ENCODE measurements around the gene KLHDC7B.

Gene KLHDC7B

DNA sequence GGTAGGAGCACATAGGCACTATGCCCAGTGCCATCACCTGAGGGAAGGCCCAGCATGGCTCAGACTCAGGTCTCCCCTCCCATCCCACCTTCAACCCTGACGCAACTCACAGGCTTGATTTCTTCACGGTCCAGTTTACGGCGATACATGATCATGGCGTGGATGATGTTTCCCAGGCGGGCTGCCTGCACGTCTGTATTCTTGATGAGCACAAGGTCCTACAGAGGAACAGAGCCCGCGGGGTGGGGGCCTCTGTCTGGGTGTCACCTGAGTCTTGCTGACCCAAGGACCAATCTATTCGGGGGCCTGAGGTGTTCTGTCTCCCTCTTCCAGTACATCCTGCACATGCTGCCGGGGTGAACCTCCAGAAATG is 28.7 kb downstream of the KLHDC7B start:
- no peak for TF ChIP-seq CTCF (conservative IDR thresholded peaks at IDR 0.05)
- no peak for TF ChIP-seq ZFX (IDR thresholded peaks at IDR 0.05)
- H3K27ac ChIP-seq = no peak overlapping the region

- TF ChIP-seq ZFX (IDR thresholded peaks at IDR 0.05) (no peak), CTCF (conservative IDR thresholded peaks at IDR 0.05) (no peak)
- H3K27ac ChIP-seq = no peak overlapping the region
These were observed 29.8 kb downstream of the KLHDC7B start for GRCh38 chr22:50575426-50575941.

DNA sequence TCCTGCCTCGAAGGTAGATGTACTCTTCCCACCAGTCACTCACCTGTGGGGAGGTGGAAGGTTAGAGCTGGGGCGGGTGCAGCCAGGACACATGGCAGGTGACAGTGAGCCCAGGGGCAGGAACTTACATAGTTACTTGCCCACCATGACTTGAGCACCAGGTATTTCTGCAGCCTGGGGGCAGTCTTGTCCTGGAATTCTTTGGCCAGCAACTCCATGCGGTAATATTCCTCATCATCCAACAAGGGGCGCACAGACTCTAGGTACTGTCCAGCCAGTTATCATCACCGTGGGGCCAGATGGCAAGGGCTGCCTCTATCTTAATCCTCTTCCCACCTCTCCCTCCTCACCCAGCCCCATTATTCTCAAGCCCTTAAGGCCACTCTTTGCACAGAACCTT is 30.4 kb downstream of the KLHDC7B start:
- H3K27ac ChIP-seq = no peak overlapping the region
- TF ChIP-seq ZFX (IDR thresholded peaks at IDR 0.05) = no peak
- no peak for TF ChIP-seq CTCF (conservative IDR thresholded peaks at IDR 0.05)

DNA sequence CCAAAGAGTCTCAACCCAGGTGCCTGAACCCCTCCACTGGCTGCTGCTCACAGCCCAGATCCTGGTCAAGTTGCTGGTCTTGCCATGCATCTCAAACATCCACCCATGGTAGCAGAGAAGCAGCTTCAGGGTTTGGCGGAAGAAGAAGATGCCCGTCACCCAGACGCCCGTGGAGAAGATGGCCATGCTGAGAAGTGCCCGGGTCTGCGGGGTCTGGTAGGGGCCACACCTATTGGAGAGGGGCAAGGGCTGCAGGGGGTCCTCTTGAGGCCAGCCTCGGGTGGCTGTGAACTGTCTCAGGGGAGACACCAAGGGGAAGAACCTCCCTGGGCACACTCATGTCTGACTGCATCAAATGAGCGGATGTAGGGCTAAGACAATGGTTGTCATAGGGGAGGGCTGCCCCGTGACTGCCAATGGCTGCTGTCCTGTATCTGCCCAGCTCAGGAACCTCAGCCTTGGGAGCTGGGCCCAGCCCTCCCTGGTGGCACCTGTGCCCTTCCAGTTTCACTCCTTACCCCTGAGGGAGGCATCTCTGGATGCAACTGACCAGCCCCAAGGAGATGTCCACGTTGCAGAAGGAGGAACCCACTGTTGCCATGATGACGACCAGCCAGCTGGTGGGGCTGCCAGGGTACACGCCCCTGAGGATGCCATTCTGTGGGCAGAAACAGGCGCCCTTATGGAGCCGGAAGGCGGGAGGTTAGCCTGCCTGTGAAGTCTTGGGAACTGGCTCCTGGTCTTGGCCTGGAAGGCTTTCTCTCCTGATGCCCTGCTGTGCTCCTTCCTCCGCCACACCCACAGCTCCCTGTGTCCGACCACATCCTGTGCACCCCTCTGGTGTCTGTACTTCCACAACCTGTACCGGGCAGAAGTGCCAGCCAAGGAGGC is 31.4 kb downstream of the KLHDC7B start:
- TF ChIP-seq ZFX (IDR thresholded peaks at IDR 0.05) = no peak
- no peak for TF ChIP-seq CTCF (conservative IDR thresholded peaks at IDR 0.05)
- no peak overlapping the region for H3K27ac ChIP-seq

GRCh38 chr22:50577697-50577986 is 31.9 kb downstream of the KLHDC7B start:
- TF ChIP-seq ZFX (IDR thresholded peaks at IDR 0.05) = no peak
- TF ChIP-seq CTCF (conservative IDR thresholded peaks at IDR 0.05) = no peak
- H3K27ac ChIP-seq = no peak overlapping the region

- no peak within 1 kb of the TSS for H3K27ac ChIP-seq
- TF ChIP-seq CTCF (conservative IDR thresholded peaks at IDR 0.05) (no peak), ZFX (IDR thresholded peaks at IDR 0.05) (no peak)
These were observed 32.5 kb downstream of the KLHDC7B start, which contains the start of gene CPT1B for GRCh38 chr22:50577987-50578775. TSS of gene CPT1B (minus strand) at chr22:50578427. CDS start at chr22:50577915, 512 bp downstream.

GRCh38 chr22:50578776-50579310 is 33.1 kb downstream of the KLHDC7B start:
- TF ChIP-seq ZFX (IDR thresholded peaks at IDR 0.05) (no peak), CTCF (conservative IDR thresholded peaks at IDR 0.05) (no peak)
- no peak overlapping the region for H3K27ac ChIP-seq

Measured in C4-2B (cell line).